Lower leg skin (tissue), 3 donors: ENCODE data around the gene CNTNAP5.

Source experiments
- POLR2A ChIP-seq, 2 donors: fragments of 450-650 bp; IDR thresholded peaks; one replicate each; pipeline ENCODE4 v1.6.1; 2016 to 2017; ENCODE audit warnings: antibody characterized with exemption in 2 of 2, mild to moderate bottlenecking in 1 of 2, moderate library complexity in 1 of 2
- TF ChIP-seq, protein P1 (sequence below), 3 donors: fragments of 450-650 bp; IDR thresholded peaks; one replicate each; pipeline ENCODE4 v1.5.1; 2016; ENCODE audit warnings: antibody characterized with exemption in 3 of 3, mild to moderate bottlenecking in 3 of 3, moderate library complexity in 2 of 3

DNA sequence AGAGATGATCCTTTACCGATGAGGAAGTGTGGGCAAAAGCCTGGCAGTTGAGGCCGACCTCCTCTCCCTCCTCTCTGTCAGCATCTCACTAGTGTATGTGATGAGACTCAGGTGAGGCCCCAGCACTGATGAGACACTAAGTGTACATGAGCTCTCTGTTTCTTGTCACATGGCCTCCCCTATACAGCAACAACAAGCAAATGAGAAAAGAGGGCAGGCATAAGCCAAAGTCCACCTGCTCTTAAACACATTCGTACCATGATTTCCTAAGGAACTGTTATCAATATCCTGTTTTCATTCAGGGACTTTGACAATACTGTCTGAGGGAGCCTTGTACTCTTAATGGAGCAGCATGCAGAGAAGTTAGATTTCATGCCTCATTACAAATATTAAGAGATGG, 113.0 kb downstream of the CNTNAP5 start:
- TF ChIP-seq, protein P1, sequence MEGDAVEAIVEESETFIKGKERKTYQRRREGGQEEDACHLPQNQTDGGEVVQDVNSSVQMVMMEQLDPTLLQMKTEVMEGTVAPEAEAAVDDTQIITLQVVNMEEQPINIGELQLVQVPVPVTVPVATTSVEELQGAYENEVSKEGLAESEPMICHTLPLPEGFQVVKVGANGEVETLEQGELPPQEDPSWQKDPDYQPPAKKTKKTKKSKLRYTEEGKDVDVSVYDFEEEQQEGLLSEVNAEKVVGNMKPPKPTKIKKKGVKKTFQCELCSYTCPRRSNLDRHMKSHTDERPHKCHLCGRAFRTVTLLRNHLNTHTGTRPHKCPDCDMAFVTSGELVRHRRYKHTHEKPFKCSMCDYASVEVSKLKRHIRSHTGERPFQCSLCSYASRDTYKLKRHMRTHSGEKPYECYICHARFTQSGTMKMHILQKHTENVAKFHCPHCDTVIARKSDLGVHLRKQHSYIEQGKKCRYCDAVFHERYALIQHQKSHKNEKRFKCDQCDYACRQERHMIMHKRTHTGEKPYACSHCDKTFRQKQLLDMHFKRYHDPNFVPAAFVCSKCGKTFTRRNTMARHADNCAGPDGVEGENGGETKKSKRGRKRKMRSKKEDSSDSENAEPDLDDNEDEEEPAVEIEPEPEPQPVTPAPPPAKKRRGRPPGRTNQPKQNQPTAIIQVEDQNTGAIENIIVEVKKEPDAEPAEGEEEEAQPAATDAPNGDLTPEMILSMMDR (IDR thresholded peaks at IDR 0.05): no peak
- TF ChIP-seq POLR2A (IDR thresholded peaks at IDR 0.05): no peak
